HCT116 (cell line): ENCODE data around the gene S1PR4. TPM values are rescaled to one million over a fixed set of nuclear protein-coding genes. Genes with fewer than 3 reads are reported as not detected.

Source experiments
- ATAC-seq: fragments of 200-7000 bp; cut with Tn5 transposase; 2 replicates; pipeline ENCODE4 v1.9.1; 2020; ENCODE audit warnings: mild to moderate bottlenecking, moderate library complexity
- BruUV-seq: library from RNA; stranded (reverse); fragments of 400-500 nt; replicated peaks from 2 replicates; lab custom pipeline; 2021; lab: Mats Ljungman, UMichigan
- CTCF ChIA-PET: fragments of 300-600 bp; sonication (Branson Sonifier 250); formaldehyde crosslinking; loops from one replicate; lab custom pipeline; 2021; ENCODE audit warnings: antibody characterized with exemption; lab: Charles Lee
- POLR2A ChIA-PET: fragments of 300-600, 350-600 bp; sonication (Branson Sonifier 250); formaldehyde crosslinking; loops from one replicate; lab custom pipeline; 2021; ENCODE audit warnings: antibody characterized with exemption; lab: Charles Lee
- RAD21 ChIA-PET, 2 experiments: fragments of 300-600 bp; sonication (Branson Sonifier 250); formaldehyde crosslinking; loops; one replicate each; lab custom pipeline; 2023; ENCODE audit warnings: low total read pairs in 2 of 2; ENCODE audit not compliant: uncharacterized antibody in 2 of 2, unreplicated experiment in 2 of 2, low non-redundant PET in 1 of 2; lab: Charles Lee
- DNase-seq: peaks from one replicate; pipeline ENCODE4 v3.0.0-alpha.2; 2010; ENCODE audit warnings: low read depth, low spot score
- H2AFZ ChIP-seq: fragments of 200-600 bp; shearing (Covaris generic), sonication (generic); 2 replicates; pipeline ENCODE4 v1.6.1; 2017; ENCODE audit warnings: low read depth, mixed run types, mixed read lengths, antibody characterized with exemption, low read length; ENCODE audit not compliant: poor library complexity, severe bottlenecking
- H3K27ac ChIP-seq: 2 replicates; pipeline ENCODE4 v1.5.1; 2012; ENCODE audit warnings: low read depth, low read length
- H3K27me3 ChIP-seq: fragments of 200-600 bp; sonication (generic); 2 replicates; pipeline ENCODE4 v1.6.1; 2016; ENCODE audit warnings: mixed run types, low read length, mixed read lengths; ENCODE audit not compliant: insufficient read depth
- H3K36me3 ChIP-seq, 2 experiments: fragments of 200-500 bp in 1 of 2; fragments of 200-600 bp in 1 of 2; sonication (Bioruptor generic) in 1 of 2; sonication (generic) in 1 of 2; 2 replicates each; pipeline versions ENCODE4 v1.5.1 to v1.6.1; 2014 to 2016; ENCODE audit warnings: low read length in 2 of 2, inconsistent platforms in 1 of 2, mixed read lengths in 1 of 2, mixed run types in 1 of 2; ENCODE audit not compliant: insufficient read depth in 2 of 2, control insufficient read depth in 1 of 2
- H3K4me1 ChIP-seq, 2 experiments: fragments of 200-600 bp in 1 of 2; sonication (generic) in 1 of 2; 2 replicates each; pipeline versions ENCODE4 v1.5.1 to v1.6.1; 2012 to 2017; ENCODE audit warnings: low read length in 2 of 2, inconsistent platforms in 1 of 2, mild to moderate bottlenecking in 1 of 2, mixed read lengths in 1 of 2, mixed run types in 1 of 2, moderate library complexity in 1 of 2; ENCODE audit not compliant: insufficient read depth in 2 of 2, control insufficient read depth in 1 of 2
- H3K4me2 ChIP-seq: fragments of 200-600 bp; sonication (generic); 2 replicates; pipeline ENCODE4 v1.6.1; 2017; ENCODE audit warnings: mixed run types, low read length, mixed read lengths
- H3K4me3 ChIP-seq, 2 experiments: fragments of 200-600 bp in 1 of 2; sonication (generic) in 1 of 2; replicated peaks in 1 of 2; 2 replicates each; pipeline ENCODE4 v1.5.1; 2011 to 2016; ENCODE audit warnings: low read length in 2 of 2, control low read depth in 1 of 2, low read depth in 1 of 2, mild to moderate bottlenecking in 1 of 2, mixed read lengths in 1 of 2, mixed run types in 1 of 2
- H3K79me2 ChIP-seq: fragments of 200-600 bp; sonication (generic); 2 replicates; pipeline ENCODE4 v1.6.1; 2017; ENCODE audit warnings: mild to moderate bottlenecking, mixed run types, low read length, moderate library complexity, mixed read lengths; ENCODE audit not compliant: insufficient read depth
- H3K9ac ChIP-seq: fragments of 200-600 bp; sonication (generic); 2 replicates; pipeline ENCODE4 v1.6.1; 2016; ENCODE audit warnings: low read length, mixed read lengths
- H3K9me2 ChIP-seq: fragments of 200-600 bp; sonication (generic), shearing (Covaris generic); 2 replicates; pipeline ENCODE4 v1.6.1; 2017; ENCODE audit warnings: mixed run types, mild to moderate bottlenecking, moderate library complexity; ENCODE audit not compliant: insufficient read depth
- H3K9me3 ChIP-seq, 2 experiments: fragments of 200-500 bp in 1 of 2; fragments of 200-600 bp in 1 of 2; sonication (Bioruptor generic) in 1 of 2; sonication (generic) in 1 of 2; 2 replicates each; pipeline ENCODE4 v1.6.1; 2014 to 2017; ENCODE audit warnings: low read length in 2 of 2, mixed read lengths in 2 of 2, inconsistent platforms in 1 of 2, low read depth in 1 of 2, mild to moderate bottlenecking in 1 of 2, mixed run types in 1 of 2, moderate library complexity in 1 of 2; ENCODE audit not compliant: control insufficient read depth in 1 of 2, insufficient read depth in 1 of 2
- H4K20me1 ChIP-seq: fragments of 200-600 bp; sonication (generic), shearing (Covaris generic); 2 replicates; pipeline ENCODE4 v1.6.1; 2017; ENCODE audit warnings: mixed run types, mild to moderate bottlenecking, moderate library complexity; ENCODE audit not compliant: insufficient read depth
- CBX3 ChIP-seq: IDR thresholded peaks from 2 replicates; pipeline ENCODE4 v1.6.1; 2012; ENCODE audit warnings: low read depth
- EGR1 ChIP-seq: IDR thresholded peaks from 2 replicates; pipeline ENCODE4 v1.6.1; 2012; ENCODE audit warnings: low read depth
- EZH2phosphoT487 ChIP-seq: fragments of 200-600 bp; IDR thresholded peaks from 2 replicates; pipeline ENCODE4 v1.6.1; 2018; ENCODE audit warnings: antibody characterized with exemption, borderline replicate concordance
- POLR2AphosphoS5 ChIP-seq: IDR thresholded peaks from 2 replicates; pipeline ENCODE4 v1.6.1; 2011; ENCODE audit warnings: mild to moderate bottlenecking, low read depth, low read length, moderate library complexity
- SRF ChIP-seq: IDR thresholded peaks from 2 replicates; pipeline ENCODE4 v1.6.1; 2012; ENCODE audit warnings: low read depth
- ZNF274 ChIP-seq: fragments of 200-500 bp; sonication (Bioruptor generic); IDR thresholded peaks from 2 replicates; pipeline ENCODE4 v1.6.1; 2014; ENCODE audit warnings: mild to moderate bottlenecking, low read depth, low read length, inconsistent platforms
- intact Hi-C: fragments of 100-400 bp; cut with micrococcal nuclease; formaldehyde crosslinking; loops from 2 replicates; pipeline ENCODE4 v1.10.0; 2022
- total RNA-seq: library from RNA; stranded (reverse); gene quantifications from one replicate; pipeline ENCODE4 v1.2.1, GENCODE V29; 2021; ENCODE audit not compliant: unreplicated experiment
- TF ChIP-seq, protein P1 (sequence below), 3 experiments: fragments of 200-600 bp in 1 of 3; sonication (generic) in 1 of 3; IDR thresholded peaks in 2 of 3; conservative IDR thresholded peaks in 1 of 3; 2 replicates each; pipeline ENCODE4 v1.5.1; 2012 to 2017; ENCODE audit warnings: low read depth in 2 of 3, low read length in 2 of 3, antibody characterized with exemption in 1 of 3, borderline replicate concordance in 1 of 3, control low read depth in 1 of 3, mild to moderate bottlenecking in 1 of 3, mixed read lengths in 1 of 3, mixed run types in 1 of 3, moderate library complexity in 1 of 3; ENCODE audit not compliant: insufficient read depth in 1 of 3
- TF ChIP-seq, protein P2 (sequence below): IDR thresholded peaks from 2 replicates; pipeline ENCODE4 v1.6.1; 2012

S1PR4 gene
- total RNA-seq, 1 experiment from 2014 or later = 0.71 TPM

DNA sequence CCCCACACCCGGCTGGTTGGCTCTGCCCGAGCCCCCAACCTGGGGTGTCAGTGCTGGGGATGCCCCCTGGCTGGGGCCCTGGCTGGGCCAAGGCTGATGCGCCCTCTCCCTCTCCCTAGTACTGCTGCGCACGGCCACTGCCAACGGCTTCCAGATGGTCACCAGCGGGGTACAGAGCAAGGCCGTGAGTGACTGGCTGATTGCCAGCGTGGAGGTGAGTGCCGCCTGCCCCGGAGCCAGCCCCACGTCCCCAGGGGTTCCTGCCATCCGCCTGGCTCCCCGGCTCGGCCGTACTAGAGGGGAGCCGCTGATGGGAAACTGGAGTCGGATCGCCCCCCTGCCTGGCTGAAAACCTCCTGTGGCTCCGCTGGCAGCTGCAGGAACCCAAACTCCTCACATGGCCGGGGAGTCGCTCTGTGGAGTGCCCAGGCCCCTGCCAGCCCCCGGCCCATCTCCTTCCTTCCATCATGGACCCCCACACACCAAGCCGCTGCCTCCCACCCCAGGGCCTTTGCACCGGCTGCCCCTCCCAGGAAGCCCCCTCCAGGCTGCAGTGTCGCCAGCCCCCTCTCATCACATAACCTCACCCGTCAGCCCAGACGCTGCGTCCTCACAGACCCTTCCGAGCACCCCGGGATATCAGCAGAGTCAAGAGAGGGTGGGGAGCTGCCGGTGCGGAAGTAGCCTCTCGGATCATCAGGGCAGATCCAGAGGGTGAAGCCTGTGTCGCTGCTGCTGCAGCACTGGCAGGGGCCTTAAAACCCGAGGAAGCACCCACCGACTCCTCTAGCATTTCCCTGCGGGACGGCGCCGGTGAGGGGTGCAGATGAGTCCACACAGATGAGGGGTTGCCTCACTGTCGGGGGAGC lies 17.7 kb downstream of the S1PR4 start:
- Histone ChIP-seq H3K36me3 (peaks cover 7 to 33% of the 10 kb centered on the region in 2 experiments; a peak in 3 of 4 replicates), H3K4me2 (no peak overlapping the region), H3K9me2 (no peaks in the 10 kb centered on the region), H4K20me1 (no peaks in the 10 kb centered on the region), H3K79me2 (peaks cover 45% of the 10 kb centered on the region), H3K4me1 (no peaks in the 10 kb centered on the region), H3K27me3 (no peaks in the 10 kb centered on the region), H2AFZ (no peak overlapping the region), H3K4me3 (no peak overlapping the region), H3K27ac (no peak overlapping the region), H3K9me3 (no peaks in the 10 kb centered on the region), H3K9ac (no peak overlapping the region)
- CTCF ChIA-PET = no interaction called here
- RAD21 ChIA-PET = no interaction called here
- intact Hi-C loops = no loop called here
- DNase-seq (no peak), ATAC-seq (no peak)
- no TSS peak for BruUV-seq
- TF ChIP-seq ZNF274 (no peak), POLR2AphosphoS5 (no peak), EGR1 (no peak), EZH2phosphoT487 (no peak), SRF (no peak), CBX3 (no peak)
- TF ChIP-seq, protein P1, sequence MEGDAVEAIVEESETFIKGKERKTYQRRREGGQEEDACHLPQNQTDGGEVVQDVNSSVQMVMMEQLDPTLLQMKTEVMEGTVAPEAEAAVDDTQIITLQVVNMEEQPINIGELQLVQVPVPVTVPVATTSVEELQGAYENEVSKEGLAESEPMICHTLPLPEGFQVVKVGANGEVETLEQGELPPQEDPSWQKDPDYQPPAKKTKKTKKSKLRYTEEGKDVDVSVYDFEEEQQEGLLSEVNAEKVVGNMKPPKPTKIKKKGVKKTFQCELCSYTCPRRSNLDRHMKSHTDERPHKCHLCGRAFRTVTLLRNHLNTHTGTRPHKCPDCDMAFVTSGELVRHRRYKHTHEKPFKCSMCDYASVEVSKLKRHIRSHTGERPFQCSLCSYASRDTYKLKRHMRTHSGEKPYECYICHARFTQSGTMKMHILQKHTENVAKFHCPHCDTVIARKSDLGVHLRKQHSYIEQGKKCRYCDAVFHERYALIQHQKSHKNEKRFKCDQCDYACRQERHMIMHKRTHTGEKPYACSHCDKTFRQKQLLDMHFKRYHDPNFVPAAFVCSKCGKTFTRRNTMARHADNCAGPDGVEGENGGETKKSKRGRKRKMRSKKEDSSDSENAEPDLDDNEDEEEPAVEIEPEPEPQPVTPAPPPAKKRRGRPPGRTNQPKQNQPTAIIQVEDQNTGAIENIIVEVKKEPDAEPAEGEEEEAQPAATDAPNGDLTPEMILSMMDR (IDR thresholded peaks at IDR 0.05 in 2 of 3, conservative IDR thresholded peaks at IDR 0.05 in 1 of 3; ENCODE audit: borderline replicate concordance in 1 of 3, insufficient read depth in 1 of 3, low read depth in 2 of 3, low read length in 2 of 3) = no peak
- TF ChIP-seq, protein P2, sequence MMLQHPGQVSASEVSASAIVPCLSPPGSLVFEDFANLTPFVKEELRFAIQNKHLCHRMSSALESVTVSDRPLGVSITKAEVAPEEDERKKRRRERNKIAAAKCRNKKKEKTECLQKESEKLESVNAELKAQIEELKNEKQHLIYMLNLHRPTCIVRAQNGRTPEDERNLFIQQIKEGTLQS = no peak
- POLR2A ChIA-PET = no interaction called here
